Stimulated activated CD4-positive, alpha-beta T cell treated with anti-CD3 and anti-CD28 coated beads, Interleukin-15, amount 100 ng/mL, for 1 hour (primary cell): ENCODE data around the gene TRMU.
"Not testable (repeated sequence)": the region's sequence is repeated elsewhere in the genome, so short reads cannot be mapped to it uniquely, and the experiment has no call there.

ENCODE experiments used
- DNase-seq, 2 donors: peaks; one replicate each; pipeline ENCODE4 v3.0.0-alpha.2; 2020; ENCODE audit warnings: low read depth in 1 of 2, low spot score in 1 of 2

TRMU gene

GRCh38 chr22:46382524-46382923 lies 47.0 kb downstream of the TRMU start:
- no peak for DNase-seq

DNA sequence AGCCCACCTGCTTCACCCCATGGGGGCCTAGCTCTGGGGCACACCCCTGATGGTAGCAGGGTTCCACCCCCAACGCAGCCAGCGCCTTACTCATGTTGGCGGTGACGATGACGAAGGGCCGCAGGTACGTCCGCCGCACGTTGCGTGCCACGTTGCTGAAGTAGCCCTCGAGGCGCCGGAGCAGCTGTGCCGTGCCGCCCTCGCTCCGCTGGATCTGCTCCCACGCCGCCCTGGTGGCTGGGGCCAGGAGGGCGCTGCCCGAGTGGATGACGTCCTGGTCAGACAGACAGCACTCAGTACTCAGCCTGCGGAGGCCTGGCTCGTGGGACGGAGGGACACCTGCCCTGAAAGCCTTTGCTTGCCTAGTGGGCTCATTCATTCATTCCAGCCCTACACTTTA lies 50.8 kb downstream of the TRMU start:
- no peak for DNase-seq

DNA sequence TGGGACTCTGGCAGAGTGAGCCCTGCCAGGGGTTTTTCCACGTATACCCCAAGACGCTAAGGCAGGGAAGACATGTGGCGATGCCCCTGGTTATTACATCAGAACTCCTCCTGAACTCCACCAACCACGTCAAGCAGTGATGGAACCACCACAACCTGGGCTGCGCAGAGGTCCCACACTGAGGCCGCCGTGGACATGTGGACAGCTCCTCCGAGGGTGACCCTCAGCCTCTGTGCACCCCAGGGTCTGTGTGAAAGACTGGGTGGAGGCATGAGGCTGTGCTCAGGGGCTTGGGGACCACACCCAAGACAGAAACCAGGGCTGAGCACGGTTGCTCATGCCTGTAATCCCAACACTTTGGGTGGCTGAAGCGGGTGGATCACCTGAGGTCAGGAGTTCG lies 52.2 kb downstream of the TRMU start:
- DNase-seq, result no peak

DNA sequence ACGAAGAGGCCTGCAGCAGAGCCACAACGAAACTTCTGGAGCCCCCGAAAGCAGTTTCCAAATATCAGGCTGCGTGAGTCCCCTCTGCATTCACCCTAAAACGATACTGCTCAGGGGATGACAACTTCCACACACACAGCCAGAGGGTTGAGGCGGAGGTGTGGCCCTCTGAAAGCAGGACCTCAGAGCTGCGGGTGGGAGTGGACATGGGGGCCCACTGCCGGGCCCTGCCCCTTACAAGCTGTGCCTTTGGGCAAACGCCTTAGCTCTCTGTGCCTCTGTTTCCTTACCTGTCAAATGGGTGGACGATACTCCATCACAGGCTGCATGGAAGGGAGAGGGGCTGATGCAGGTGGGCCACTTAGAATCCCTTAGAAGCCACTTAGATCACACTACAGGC lies 53.1 kb downstream of the TRMU start:
- no peak for DNase-seq

GRCh38 chr22:46389081-46389480 lies 53.6 kb downstream of the TRMU start:
- no peak for DNase-seq

DNA sequence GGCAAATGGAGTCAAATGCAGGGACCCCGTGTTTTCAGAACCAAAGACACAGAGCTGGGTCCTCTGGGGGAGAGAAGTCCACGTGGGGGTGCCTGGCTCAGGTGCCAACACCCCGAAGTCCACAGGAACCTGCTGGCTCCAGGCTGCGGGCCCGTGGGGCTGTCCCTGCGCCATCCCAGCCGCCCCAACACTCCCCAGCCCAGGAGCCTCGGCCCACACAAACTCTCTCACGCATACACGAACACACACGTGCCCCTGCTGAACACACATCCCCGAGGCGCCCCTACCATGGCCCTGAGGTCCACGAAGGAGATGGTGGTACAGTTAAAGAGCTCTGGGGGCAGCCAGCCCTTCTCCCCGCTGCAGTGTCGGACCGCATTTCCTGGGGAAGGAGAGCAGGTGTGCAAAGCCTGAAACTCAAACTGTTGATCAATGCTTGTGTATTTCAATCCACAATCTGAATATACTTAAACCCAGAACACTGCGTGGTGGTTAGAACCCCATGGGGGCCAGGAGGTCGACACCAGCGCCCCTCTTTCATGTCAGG lies 54.7 kb downstream of the TRMU start:
- no peak for DNase-seq

- no peak for DNase-seq
Observed at GRCh38 chr22:46390652-46391301, 55.3 kb downstream of the TRMU start.

- DNase-seq, result no peak
Observed at GRCh38 chr22:46391486-46392136, 56.1 kb downstream of the TRMU start.

DNA sequence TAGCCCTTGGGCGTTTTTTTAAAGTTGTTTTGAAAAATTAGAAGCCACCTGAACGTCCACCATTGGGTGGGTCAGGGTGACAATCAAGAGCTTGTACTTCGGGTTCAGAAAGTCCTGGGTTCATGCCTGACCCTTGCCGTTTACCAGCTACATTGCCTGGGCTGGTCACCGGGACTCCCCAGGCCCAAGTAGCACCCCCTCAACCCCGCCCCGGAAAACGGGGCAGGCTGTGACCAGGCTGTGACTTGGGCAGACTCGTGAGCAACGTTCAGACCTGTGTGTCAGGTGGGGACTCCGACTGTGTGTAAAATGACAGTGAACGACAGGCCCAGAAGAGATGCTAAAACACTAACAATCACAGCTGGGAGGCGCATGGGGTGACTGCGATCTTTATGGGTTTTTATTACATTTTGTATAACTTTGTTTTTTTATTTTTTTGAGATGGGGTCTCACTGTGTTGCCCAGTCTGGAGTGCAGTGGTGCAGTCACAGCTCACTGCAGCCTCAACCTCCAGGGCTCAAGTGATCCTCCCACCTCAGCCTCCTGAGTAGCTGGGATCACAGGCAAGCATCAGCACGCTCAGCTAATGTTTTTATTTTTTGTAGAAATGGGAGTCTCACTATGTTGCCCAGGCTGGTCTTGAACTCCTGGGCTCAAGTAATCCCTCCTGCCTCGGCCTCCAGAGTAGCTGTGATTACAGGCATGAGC lies 56.8 kb downstream of the TRMU start:
- DNase-seq, result no peak

GRCh38 chr22:46393873-46394272 lies 58.4 kb downstream of the TRMU start:
- DNase-seq, result no peak

DNA sequence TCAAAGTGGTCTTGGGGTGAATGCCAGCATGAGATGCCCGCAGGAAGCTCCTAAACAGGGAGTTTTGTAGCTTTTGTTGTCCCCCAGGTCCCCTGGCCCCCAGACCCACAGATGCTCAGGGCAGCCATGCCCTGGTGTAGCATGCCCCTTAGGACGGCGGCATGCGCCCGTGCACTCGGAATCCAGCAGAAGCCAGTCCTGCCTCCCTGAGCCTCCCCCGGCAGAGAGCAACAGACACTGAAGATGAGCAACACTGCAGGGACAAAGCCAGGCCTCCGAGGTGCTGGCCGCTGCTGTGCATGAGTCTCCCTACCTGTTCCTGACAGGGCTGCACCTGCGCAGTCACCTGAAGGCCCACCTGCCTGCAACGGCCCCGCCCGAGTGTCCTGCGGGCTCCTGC lies 59.1 kb downstream of the TRMU start:
- no peak for DNase-seq

DNA sequence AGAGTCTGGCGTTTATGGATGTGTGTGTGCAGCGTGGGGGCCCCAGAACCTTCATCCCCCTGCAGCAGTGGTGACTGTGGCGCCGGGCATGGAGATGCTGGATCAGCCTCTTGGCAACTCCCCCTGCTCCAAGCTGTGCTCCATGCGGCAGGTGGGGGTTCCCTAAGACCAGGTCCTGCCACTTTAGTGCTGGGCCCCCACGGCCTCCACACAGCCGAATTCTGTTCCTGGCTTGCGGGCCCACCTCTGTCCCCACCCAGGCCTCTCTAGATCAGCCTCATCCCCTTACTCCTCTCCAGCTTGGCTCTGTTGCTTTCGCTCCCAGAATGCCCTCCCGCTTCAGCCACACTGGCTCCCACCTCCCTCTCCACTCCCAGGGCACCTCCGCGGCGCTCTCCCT lies 59.6 kb downstream of the TRMU start:
- DNase-seq, result no peak

DNA sequence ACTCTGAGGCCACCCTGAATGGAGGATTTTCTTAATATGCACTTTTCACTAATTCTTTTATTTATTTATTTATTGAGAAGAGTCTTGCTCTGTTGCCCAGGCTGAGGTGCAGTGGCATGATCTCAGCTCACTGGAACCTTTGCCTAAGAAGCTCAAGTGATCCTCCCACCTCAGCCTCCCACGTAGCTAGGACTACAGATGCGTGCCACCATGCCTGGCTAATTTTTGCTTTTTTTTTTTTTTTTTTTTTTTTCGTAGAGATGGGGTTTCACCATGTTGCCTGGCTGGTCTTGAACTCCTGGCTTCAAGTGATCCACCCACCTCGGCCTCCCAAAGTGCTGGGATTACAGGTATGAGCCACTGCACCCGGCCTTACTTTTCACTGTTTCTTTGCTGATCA lies 61.5 kb downstream of the TRMU start:
- DNase-seq, result not testable (repeated sequence)

- DNase-seq, result no peak
Observed at GRCh38 chr22:46397514-46397913, 62.0 kb downstream of the TRMU start.

GRCh38 chr22:46397951-46398350 lies 62.4 kb downstream of the TRMU start:
- no peak for DNase-seq

GRCh38 chr22:46399251-46400024 lies 63.9 kb downstream of the TRMU start:
- DNase-seq, result no peak

- no peak for DNase-seq
Observed at GRCh38 chr22:46401370-46401769, 65.9 kb downstream of the TRMU start.

GRCh38 chr22:46402505-46402904 lies 67.0 kb downstream of the TRMU start:
- no peak for DNase-seq

DNA sequence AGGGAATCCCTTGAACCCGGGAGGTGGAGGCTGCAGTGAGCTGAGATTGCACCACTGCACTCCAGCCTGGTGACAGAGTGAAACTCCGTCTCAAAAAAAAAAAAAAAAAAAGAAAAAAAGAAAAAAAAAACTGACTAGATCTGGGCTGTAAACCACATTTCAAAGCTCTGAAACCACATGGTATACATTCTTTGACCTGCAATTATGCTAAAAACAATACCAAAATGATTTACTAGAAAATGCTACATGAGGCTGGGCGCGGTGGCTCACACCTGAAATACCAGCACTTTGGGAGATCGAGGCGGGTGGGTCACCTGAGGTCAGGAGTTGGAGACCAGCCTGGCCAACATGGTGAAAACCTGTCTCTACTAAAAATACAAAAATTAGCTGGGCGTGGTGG lies 68.4 kb downstream of the TRMU start:
- not testable (repeated sequence) for DNase-seq

DNA sequence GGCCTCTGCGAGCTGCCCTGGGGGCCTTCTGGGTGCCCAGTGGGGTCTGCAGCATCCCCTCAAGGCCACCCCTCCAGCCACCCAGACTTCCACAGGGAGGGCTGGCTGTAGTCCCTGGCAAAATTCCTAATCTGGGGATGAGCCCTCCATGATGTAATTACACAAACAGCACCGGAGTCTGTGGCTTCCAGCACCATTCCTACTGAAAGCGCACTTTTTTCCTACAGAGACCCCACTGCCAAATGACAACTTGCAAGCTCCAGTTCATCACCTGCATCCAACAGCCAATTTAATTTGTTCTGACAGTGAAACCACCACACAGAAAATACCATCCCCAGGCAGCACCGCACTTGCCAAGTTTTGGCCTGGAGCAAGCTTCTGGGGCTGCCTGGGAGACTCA lies 70.4 kb downstream of the TRMU start:
- no peak for DNase-seq

DNA sequence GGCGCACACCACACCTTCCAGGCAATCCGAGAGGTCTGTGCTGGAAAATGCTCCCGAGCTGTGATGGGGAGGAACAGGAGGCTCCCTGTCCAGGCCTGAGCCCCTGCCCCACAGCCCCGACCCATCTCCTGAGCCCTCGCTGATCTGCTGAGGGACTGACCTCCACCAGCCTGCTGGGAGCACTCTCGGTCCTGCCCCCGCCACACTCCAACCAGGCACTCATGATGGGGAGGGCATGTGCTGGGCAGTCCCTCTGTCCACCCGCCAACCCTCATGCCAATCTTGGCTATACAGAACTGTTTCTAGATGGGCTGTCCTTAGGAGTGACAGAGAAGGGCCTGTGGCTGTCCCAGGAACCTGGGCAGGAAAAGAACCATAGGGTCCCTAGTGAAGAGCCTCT lies 70.8 kb downstream of the TRMU start:
- no peak for DNase-seq

DNA sequence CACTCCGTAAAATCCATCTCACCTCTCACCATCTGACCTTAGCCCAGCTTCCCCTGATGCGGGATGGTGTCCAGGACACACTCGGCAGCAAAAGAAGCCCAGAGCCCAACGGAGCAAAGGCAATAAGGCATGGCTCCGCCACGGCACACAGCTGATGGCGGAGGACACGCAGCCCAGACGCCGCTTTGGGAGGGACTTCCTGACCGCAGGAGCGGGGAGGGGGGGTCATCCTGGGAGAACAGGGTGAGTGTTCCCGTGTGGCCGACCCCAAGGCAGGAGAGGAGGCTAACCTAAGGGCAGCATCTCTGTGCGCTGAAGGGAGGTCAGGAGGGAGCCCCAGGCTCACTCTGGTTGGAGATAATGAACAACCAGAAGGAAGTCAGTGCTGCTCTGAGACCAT lies 71.3 kb downstream of the TRMU start:
- DNase-seq, result no peak
